ENCODE results near the gene MYBPC1. TPM values are rescaled to one million over a fixed set of nuclear protein-coding genes. Genes with fewer than 3 reads are reported as not detected.
"Not testable (repeated sequence)": the region's sequence is repeated elsewhere in the genome, so short reads cannot be mapped to it uniquely, and the experiment has no call there.

Gene MYBPC1
- total RNA-seq, 2 donors from 2014 or later: 2.1 to 3.0 TPM

GRCh38 chr12:101680647-101681046 lies 85.9 kb downstream of the MYBPC1 start:
- no peak for TF ChIP-seq CTCF (IDR thresholded peaks at IDR 0.05)
- Histone ChIP-seq H3K4me3 (peak overlapping the region in 1 of 2 donors; percentile 20), H3K36me3 (no peaks in the 10 kb centered on the region)

GRCh38 chr12:101681627-101682026 lies 86.9 kb downstream of the MYBPC1 start:
- H3K4me3 ChIP-seq; H3K36me3 ChIP-seq; DNase-seq (ENCODE audit: low spot score); H3K27me3 ChIP-seq; H3K9me3 ChIP-seq; H3K4me1 ChIP-seq: not testable (repeated sequence)
- H3K27ac ChIP-seq: peak overlapping the region in 1 of 2 donors; percentile 44

More at GRCh38 chr12:101680647-101681046, 85.9 kb downstream of the MYBPC1 start:
- H3K9me3 ChIP-seq: no peaks in the 10 kb centered on the region
- H3K4me1 ChIP-seq: peaks cover 0 to 6% of the 10 kb centered on the region in 2 donors
- H3K27me3 ChIP-seq: no peaks in the 10 kb centered on the region
- H3K27ac ChIP-seq: peak overlapping the region; percentile 47 to 79
- no peak for DNase-seq (ENCODE audit: low spot score)

- no peaks in the 10 kb centered on the region for H3K27me3 ChIP-seq
- no peak for TF ChIP-seq CTCF (IDR thresholded peaks at IDR 0.05)
- DNase-seq (ENCODE audit: low spot score): no peak
- H3K27ac ChIP-seq: no peak overlapping the region
- peaks cover 0 to 2% of the 10 kb centered on the region in 2 donors for H3K4me1 ChIP-seq
- H3K9me3 ChIP-seq: no peaks in the 10 kb centered on the region
- H3K36me3 ChIP-seq: no peaks in the 10 kb centered on the region
- no peak overlapping the region for H3K4me3 ChIP-seq
These were observed 90.3 kb downstream of the MYBPC1 start for GRCh38 chr12:101685092-101685491.

GRCh38 chr12:101686176-101686575 lies 91.4 kb downstream of the MYBPC1 start:
- Histone ChIP-seq H3K9me3 (no peaks in the 10 kb centered on the region), H3K4me1 (no peaks in the 10 kb centered on the region), H3K27ac (peak overlapping the region in 1 of 2 donors; percentile 14), H3K4me3 (no peak overlapping the region), H3K27me3 (no peaks in the 10 kb centered on the region), H3K36me3 (no peaks in the 10 kb centered on the region)
- TF ChIP-seq CTCF (IDR thresholded peaks at IDR 0.05): no peak
- no peak for DNase-seq (ENCODE audit: low spot score)

GRCh38 chr12:101690544-101691098 lies 95.8 kb downstream of the MYBPC1 start:
- TF ChIP-seq CTCF (IDR thresholded peaks at IDR 0.05): no peak
- Histone ChIP-seq H3K9me3 (peaks cover 0 to 4% of the 10 kb centered on the region in 2 donors), H3K27me3 (no peaks in the 10 kb centered on the region), H3K4me3 (no peak overlapping the region), H3K4me1 (no peaks in the 10 kb centered on the region), H3K36me3 (no peaks in the 10 kb centered on the region), H3K27ac (no peak overlapping the region)
- no peak for DNase-seq (ENCODE audit: low spot score)

GRCh38 chr12:101691503-101692096 lies 96.8 kb downstream of the MYBPC1 start:
- Histone ChIP-seq H3K9me3 (peaks cover 0 to 4% of the 10 kb centered on the region in 2 donors), H3K27me3 (no peaks in the 10 kb centered on the region), H3K36me3 (no peaks in the 10 kb centered on the region), H3K4me1 (peaks cover 0 to 5% of the 10 kb centered on the region in 2 donors), H3K4me3 (no peak overlapping the region), H3K27ac (no peak overlapping the region)
- DNase-seq (ENCODE audit: low spot score): no peak
- no peak for TF ChIP-seq CTCF (IDR thresholded peaks at IDR 0.05)
